Measurements from ENCODE around the gene UGT1A7. TPM values are rescaled to one million over a fixed set of nuclear protein-coding genes. Genes with fewer than 3 reads are reported as not detected.

UGT1A7 gene
- total and polyA plus RNA-seq, 3 donors from 2014 or later: 0.19 TPM; not detected in 2

DNA sequence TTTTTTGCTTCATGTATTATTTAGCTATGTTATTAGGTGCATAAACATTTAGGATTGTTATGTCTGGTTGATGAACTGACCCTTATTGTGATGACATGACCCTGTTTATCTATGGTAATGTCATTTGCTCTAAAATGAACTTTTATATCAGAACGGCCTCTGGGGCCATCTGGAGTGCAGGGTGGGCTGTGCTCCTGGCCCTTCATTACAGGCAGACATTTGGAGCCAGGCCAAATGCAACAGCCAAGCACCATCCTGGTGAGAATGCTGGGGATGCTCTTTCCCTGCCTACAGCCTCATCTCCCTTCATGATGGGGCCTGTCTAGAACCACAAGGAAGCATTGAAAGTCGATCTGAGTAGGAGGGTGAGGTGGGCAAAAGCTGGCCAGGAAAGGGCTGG is 134.6 kb downstream of the UGT1A7 start:
- Histone ChIP-seq H3K36me3 (ENCODE audit: low read depth, missing control alignments) (no peaks in the 10 kb centered on the region), H3K9me3 (no peaks in the 10 kb centered on the region), H3K27ac (no peak overlapping the region), H3K27me3 (no peaks in the 10 kb centered on the region), H3K4me3 (no peak overlapping the region), H3K4me1 (no peaks in the 10 kb centered on the region)
- 55 to 72% methylated on average over 2 of the region's 2 CpGs for WGBS, 2 donors
- no peak for TF ChIP-seq POLR2A (IDR thresholded peaks at IDR 0.05)
- TF ChIP-seq, protein P1, sequence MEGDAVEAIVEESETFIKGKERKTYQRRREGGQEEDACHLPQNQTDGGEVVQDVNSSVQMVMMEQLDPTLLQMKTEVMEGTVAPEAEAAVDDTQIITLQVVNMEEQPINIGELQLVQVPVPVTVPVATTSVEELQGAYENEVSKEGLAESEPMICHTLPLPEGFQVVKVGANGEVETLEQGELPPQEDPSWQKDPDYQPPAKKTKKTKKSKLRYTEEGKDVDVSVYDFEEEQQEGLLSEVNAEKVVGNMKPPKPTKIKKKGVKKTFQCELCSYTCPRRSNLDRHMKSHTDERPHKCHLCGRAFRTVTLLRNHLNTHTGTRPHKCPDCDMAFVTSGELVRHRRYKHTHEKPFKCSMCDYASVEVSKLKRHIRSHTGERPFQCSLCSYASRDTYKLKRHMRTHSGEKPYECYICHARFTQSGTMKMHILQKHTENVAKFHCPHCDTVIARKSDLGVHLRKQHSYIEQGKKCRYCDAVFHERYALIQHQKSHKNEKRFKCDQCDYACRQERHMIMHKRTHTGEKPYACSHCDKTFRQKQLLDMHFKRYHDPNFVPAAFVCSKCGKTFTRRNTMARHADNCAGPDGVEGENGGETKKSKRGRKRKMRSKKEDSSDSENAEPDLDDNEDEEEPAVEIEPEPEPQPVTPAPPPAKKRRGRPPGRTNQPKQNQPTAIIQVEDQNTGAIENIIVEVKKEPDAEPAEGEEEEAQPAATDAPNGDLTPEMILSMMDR (IDR thresholded peaks at IDR 0.05): no peak
- no peak for DNase-seq
- intact Hi-C loops (cut with DNase I; ENCODE audit: low total_unique reads): no loop called here

DNA sequence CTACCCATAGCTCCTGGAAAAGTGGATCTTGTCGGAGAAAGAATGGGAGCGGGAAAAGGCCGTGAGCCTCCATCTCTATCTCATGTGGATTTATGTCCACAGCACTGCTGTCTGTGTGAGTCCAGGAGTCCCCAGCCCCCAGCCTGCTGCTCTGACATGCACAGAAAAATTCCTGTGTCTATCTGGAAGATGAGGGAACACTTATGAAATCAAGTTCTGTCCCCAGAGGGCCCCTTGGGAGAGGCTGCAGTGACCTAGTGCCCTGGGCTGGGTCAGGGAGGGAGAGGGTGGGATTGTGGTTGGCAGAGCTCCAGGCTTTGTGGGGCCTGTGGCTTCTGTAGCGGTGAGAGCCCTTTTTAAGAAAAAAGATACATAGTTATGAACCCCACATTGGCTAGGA is 135.1 kb downstream of the UGT1A7 start:
- WGBS, 2 donors: 71 to 77% methylated on average over 4 of the region's 4 CpGs
- TF ChIP-seq, protein P1 (IDR thresholded peaks at IDR 0.05): no peak
- no peak for TF ChIP-seq POLR2A (IDR thresholded peaks at IDR 0.05)
- Histone ChIP-seq H3K4me3 (no peak overlapping the region), H3K36me3 (ENCODE audit: low read depth, missing control alignments) (no peaks in the 10 kb centered on the region), H3K27ac (no peak overlapping the region), H3K27me3 (no peaks in the 10 kb centered on the region), H3K4me1 (no peaks in the 10 kb centered on the region), H3K9me3 (no peaks in the 10 kb centered on the region)
- intact Hi-C loops (cut with DNase I; ENCODE audit: low total_unique reads): no loop called here
- DNase-seq: no peak

DNA sequence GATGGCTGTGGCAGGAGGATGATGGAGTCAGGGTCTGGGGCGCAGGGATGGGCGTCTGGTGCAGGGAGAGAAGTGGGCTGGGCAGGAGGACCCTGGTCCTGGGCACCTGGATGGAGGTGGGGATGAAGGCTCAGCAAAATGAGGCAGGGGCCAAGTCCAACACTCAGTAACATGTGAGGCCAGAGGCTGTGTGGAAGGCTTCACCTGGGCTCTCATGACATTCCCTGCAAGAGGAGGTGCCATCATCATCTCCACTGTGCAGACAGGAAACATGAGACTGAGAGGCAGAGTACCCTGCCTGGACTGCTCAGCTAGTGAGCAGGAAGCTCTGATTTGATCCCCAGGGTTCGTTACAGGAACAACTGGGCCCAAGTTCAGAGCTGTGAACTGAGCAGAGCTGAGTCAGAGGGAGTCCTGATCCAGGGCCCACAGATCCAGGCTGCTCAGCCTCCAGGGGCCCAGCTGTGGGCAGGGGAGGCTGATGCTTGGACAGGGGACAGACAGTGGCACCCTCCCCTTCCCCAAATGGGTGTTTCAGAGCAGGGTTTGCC is 135.7 kb downstream of the UGT1A7 start:
- H3K27me3 ChIP-seq: no peaks in the 10 kb centered on the region
- no peaks in the 10 kb centered on the region for H3K4me1 ChIP-seq
- H3K36me3 ChIP-seq (ENCODE audit: low read depth, missing control alignments): no peaks in the 10 kb centered on the region
- intact Hi-C loops (cut with DNase I; ENCODE audit: low total_unique reads): no loop called here
- no peak overlapping the region for H3K4me3 ChIP-seq
- no peaks in the 10 kb centered on the region for H3K9me3 ChIP-seq
- WGBS, 2 donors: 83 to 100% methylated on average over 2 to 3 of the region's 3 CpGs
- no peak for DNase-seq
- TF ChIP-seq POLR2A (IDR thresholded peaks at IDR 0.05): no peak
- TF ChIP-seq, protein P1 (IDR thresholded peaks at IDR 0.05): no peak
- H3K27ac ChIP-seq: no peak overlapping the region

DNA sequence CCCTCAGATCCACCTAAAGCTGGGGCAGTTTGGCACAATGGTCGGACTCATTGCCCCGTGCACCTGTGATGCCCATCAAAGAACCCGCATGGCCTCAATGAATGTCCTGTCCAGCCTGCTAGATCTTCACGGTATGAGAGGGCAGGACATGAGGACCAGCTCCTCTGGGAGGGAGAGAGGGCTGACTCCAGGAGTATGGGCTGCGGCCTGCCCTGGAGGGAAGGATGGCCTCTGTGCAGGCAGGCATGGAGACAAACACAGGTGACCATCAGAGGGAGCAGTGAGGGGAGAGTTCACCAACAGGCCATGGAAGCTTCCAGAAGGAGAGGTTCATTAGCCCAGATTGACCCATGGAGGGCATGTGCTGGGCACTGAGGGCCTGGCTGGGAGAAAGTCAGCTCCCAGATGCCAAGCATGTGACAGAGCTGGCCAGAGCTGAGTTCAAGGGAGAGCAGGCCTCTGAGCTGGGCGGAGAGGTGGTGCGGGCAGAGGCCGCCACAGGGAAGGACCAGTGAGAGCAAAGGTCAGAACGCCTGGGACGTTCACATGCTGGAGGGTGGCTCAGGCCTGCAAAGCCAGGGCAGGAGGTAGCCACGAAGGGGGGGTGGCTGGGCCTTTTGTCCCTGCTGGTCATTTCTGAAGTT is 136.4 kb downstream of the UGT1A7 start:
- intact Hi-C loops (cut with DNase I; ENCODE audit: low total_unique reads): no loop called here
- Histone ChIP-seq H3K36me3 (ENCODE audit: low read depth, missing control alignments) (no peaks in the 10 kb centered on the region), H3K4me1 (no peaks in the 10 kb centered on the region), H3K27ac (no peak overlapping the region), H3K27me3 (no peaks in the 10 kb centered on the region), H3K4me3 (no peak overlapping the region), H3K9me3 (no peaks in the 10 kb centered on the region)
- WGBS, 2 donors: 91 to 97% methylated on average over 10 to 11 of the region's 11 CpGs
- DNase-seq: no peak
- TF ChIP-seq POLR2A (IDR thresholded peaks at IDR 0.05): no peak
- TF ChIP-seq, protein P1 (IDR thresholded peaks at IDR 0.05): no peak

Data from testis (tissue), 3 donors.